ENCODE results near the gene DPP3. TPM values are rescaled to one million over a fixed set of nuclear protein-coding genes. Genes with fewer than 3 reads are reported as not detected.

DPP3 gene
- total RNA-seq, 1 experiment from 2014 or later: 55.6 TPM

DNA sequence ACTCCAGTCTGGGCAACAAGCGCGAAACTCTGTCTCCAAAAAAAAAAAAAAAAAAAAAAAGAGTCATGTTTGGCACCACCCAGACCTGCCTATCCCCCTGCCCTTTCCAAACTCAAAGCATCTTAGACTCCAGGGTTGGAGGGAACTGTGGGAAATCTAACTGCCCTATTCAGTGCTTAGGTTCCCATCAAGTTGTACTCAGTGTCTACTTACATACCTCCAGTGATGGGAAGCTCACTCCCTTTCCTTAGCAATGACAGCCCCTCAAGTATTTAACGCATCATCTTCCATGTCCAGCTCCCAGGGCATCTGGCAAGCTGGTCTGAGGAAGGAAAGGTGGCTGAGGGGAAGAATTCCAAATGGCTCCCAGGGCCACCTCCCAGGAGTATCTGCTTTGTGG is 69.5 kb downstream of the DPP3 start:
- ATAC-seq: no peak
- no peak for TF ChIP-seq POLR2AphosphoS5 (IDR thresholded peaks at IDR 0.05; ENCODE audit: low read depth, low read length)
- TF ChIP-seq SRF (IDR thresholded peaks at IDR 0.05; ENCODE audit: low read depth): no peak
- TF ChIP-seq FOSL1 (IDR thresholded peaks at IDR 0.05; ENCODE audit: low read depth): no peak
- TF ChIP-seq ATF3 (IDR thresholded peaks at IDR 0.05): no peak
- TF ChIP-seq JUND (IDR thresholded peaks at IDR 0.05): no peak
- no peak for TF ChIP-seq POLR2A (IDR thresholded peaks at IDR 0.05; ENCODE audit: borderline replicate concordance, extremely low read depth, insufficient read depth, insufficient read length)
- TF ChIP-seq, protein P1, sequence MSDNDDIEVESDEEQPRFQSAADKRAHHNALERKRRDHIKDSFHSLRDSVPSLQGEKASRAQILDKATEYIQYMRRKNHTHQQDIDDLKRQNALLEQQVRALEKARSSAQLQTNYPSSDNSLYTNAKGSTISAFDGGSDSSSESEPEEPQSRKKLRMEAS (IDR thresholded peaks at IDR 0.05): no peak
- TF ChIP-seq TCF7L2 (IDR thresholded peaks at IDR 0.05; ENCODE audit: borderline replicate concordance, extremely low read depth, insufficient read depth, insufficient read length): no peak
- TF ChIP-seq EZH2 (IDR thresholded peaks at IDR 0.05): no peak
- no peak overlapping the region for H3K27ac ChIP-seq (ENCODE audit: low read depth, low read length)
- no peak overlapping the region for H3K9ac ChIP-seq (ENCODE audit: low read length)
- peaks cover 0 to 12% of the 10 kb centered on the region in 2 experiments; a peak in 2 of 4 replicates for H3K4me1 ChIP-seq (ENCODE audit: control insufficient read depth in 1 of 2, insufficient read depth in 2 of 2, low read length in 2 of 2)
- no peak for DNase-seq (ENCODE audit: low read depth, low spot score)
- H3K79me2 ChIP-seq (ENCODE audit: insufficient read depth, low read length): no peaks in the 10 kb centered on the region
- H3K27me3 ChIP-seq (ENCODE audit: insufficient read depth, low read length): no peaks in the 10 kb centered on the region
- no peak overlapping the region for H3K4me3 ChIP-seq (replicated peaks in 1 of 2; ENCODE audit: low read depth in 1 of 2, low read length in 2 of 2)
- H3K9me2 ChIP-seq (ENCODE audit: insufficient read depth): no peaks in the 10 kb centered on the region
- H3K36me3 ChIP-seq (ENCODE audit: control insufficient read depth in 1 of 2, insufficient read depth in 2 of 2, low read length in 2 of 2): no peaks in the 10 kb centered on the region
- no peak overlapping the region for H2AFZ ChIP-seq (ENCODE audit: low read depth, low read length, poor library complexity, severe bottlenecking)
- H3K9me3 ChIP-seq (ENCODE audit: control insufficient read depth in 1 of 2, insufficient read depth in 1 of 2, low read depth in 1 of 2, low read length in 2 of 2): no peaks in the 10 kb centered on the region
- ChIA-PET POLR2A (interaction anchor here (1.1 kb wide), 1 partner anchor 12 kb away, joined by 3 read pairs; no protein-coding TSS in a partner anchor), CTCF (no interaction called here), RAD21 (ENCODE audit: low non-redundant PET in 1 of 2, low total read pairs in 2 of 2, uncharacterized antibody in 2 of 2, unreplicated experiment in 2 of 2) (no interaction called here)
- intact Hi-C loops (cut with micrococcal nuclease): no loop called here
- H4K20me1 ChIP-seq (ENCODE audit: insufficient read depth): no peaks in the 10 kb centered on the region
- H3K4me2 ChIP-seq (ENCODE audit: low read length): no peak overlapping the region
- no TSS peak for BruUV-seq (replicated peaks)

DNA sequence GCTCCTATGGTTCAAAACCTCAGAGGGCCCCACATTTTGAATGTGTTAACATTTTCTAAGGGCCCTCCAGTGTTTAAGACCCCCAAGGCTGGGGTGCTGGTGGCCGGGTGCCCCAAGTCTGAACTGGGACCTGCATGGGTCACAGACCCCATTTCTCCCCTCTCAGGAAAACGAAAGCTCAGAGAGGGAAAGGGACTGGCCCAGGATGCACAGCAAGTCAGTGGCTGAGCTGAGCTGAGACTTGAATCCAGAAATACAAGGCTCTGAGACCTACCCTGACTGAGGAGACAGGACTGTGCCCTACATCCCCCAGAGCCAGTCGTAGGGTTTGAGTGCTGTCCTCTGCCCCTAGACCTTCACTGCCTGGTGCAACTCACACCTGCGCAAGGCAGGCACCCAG is 70.7 kb downstream of the DPP3 start:
- no peaks in the 10 kb centered on the region for H4K20me1 ChIP-seq (ENCODE audit: insufficient read depth)
- RAD21 ChIA-PET (ENCODE audit: low non-redundant PET in 1 of 2, low total read pairs in 2 of 2, uncharacterized antibody in 2 of 2, unreplicated experiment in 2 of 2): no interaction called here
- CTCF ChIA-PET: no interaction called here
- TF ChIP-seq SIN3A (IDR thresholded peaks at IDR 0.05; ENCODE audit: low read depth): no peak
- no peak for TF ChIP-seq ATF3 (IDR thresholded peaks at IDR 0.05)
- TF ChIP-seq CTCF (IDR thresholded peaks at IDR 0.05 in 2 of 3, conservative IDR thresholded peaks at IDR 0.05 in 1 of 3; ENCODE audit: borderline replicate concordance in 1 of 3, insufficient read depth in 1 of 3, low read depth in 2 of 3, low read length in 2 of 3): no peak
- TF ChIP-seq RAD21 (IDR thresholded peaks at IDR 0.05; ENCODE audit: low read depth): no peak
- TF ChIP-seq CBX3 (IDR thresholded peaks at IDR 0.05; ENCODE audit: low read depth): no peak
- no peak for TF ChIP-seq ZNF274 (IDR thresholded peaks at IDR 0.05; ENCODE audit: low read depth, low read length)
- TF ChIP-seq, protein P2, sequence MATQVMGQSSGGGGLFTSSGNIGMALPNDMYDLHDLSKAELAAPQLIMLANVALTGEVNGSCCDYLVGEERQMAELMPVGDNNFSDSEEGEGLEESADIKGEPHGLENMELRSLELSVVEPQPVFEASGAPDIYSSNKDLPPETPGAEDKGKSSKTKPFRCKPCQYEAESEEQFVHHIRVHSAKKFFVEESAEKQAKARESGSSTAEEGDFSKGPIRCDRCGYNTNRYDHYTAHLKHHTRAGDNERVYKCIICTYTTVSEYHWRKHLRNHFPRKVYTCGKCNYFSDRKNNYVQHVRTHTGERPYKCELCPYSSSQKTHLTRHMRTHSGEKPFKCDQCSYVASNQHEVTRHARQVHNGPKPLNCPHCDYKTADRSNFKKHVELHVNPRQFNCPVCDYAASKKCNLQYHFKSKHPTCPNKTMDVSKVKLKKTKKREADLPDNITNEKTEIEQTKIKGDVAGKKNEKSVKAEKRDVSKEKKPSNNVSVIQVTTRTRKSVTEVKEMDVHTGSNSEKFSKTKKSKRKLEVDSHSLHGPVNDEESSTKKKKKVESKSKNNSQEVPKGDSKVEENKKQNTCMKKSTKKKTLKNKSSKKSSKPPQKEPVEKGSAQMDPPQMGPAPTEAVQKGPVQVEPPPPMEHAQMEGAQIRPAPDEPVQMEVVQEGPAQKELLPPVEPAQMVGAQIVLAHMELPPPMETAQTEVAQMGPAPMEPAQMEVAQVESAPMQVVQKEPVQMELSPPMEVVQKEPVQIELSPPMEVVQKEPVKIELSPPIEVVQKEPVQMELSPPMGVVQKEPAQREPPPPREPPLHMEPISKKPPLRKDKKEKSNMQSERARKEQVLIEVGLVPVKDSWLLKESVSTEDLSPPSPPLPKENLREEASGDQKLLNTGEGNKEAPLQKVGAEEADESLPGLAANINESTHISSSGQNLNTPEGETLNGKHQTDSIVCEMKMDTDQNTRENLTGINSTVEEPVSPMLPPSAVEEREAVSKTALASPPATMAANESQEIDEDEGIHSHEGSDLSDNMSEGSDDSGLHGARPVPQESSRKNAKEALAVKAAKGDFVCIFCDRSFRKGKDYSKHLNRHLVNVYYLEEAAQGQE (IDR thresholded peaks at IDR 0.05; ENCODE audit: low read depth): no peak
- no peak for TF ChIP-seq EZH2phosphoT487 (IDR thresholded peaks at IDR 0.05; ENCODE audit: borderline replicate concordance)
- no peak for TF ChIP-seq POLR2AphosphoS5 (IDR thresholded peaks at IDR 0.05; ENCODE audit: low read depth, low read length)

More for the DNA sequence above, 70.7 kb downstream of the DPP3 start:
- Histone ChIP-seq H3K4me2 (ENCODE audit: low read length) (no peak overlapping the region), H3K79me2 (ENCODE audit: insufficient read depth, low read length) (no peaks in the 10 kb centered on the region), H3K27me3 (ENCODE audit: insufficient read depth, low read length) (no peaks in the 10 kb centered on the region), H3K4me1 (ENCODE audit: control insufficient read depth in 1 of 2, insufficient read depth in 2 of 2, low read length in 2 of 2) (peaks cover 0 to 6% of the 10 kb centered on the region in 2 experiments; a peak in 2 of 4 replicates), H3K4me3 (replicated peaks in 1 of 2; ENCODE audit: low read depth in 1 of 2, low read length in 2 of 2) (no peak overlapping the region), H3K9ac (ENCODE audit: low read length) (no peak overlapping the region), H3K36me3 (ENCODE audit: control insufficient read depth in 1 of 2, insufficient read depth in 2 of 2, low read length in 2 of 2) (no peaks in the 10 kb centered on the region), H3K9me2 (ENCODE audit: insufficient read depth) (no peaks in the 10 kb centered on the region), H3K27ac (ENCODE audit: low read depth, low read length) (no peak overlapping the region), H3K9me3 (ENCODE audit: control insufficient read depth in 1 of 2, insufficient read depth in 1 of 2, low read depth in 1 of 2, low read length in 2 of 2) (no peaks in the 10 kb centered on the region), H2AFZ (ENCODE audit: low read depth, low read length, poor library complexity, severe bottlenecking) (no peak overlapping the region)
- POLR2A ChIA-PET: no interaction called here
- ATAC-seq (no peak), DNase-seq (ENCODE audit: low read depth, low spot score) (no peak)
- no TSS peak for BruUV-seq (replicated peaks)
- intact Hi-C loops (cut with micrococcal nuclease): no loop called here
